ENCODE results near the gene PTTG1IP.

Gene PTTG1IP

GRCh38 chr21:44846485-44847260 is 26.8 kb downstream of the PTTG1IP start:
- Histone ChIP-seq H3K36me3 (ENCODE audit: insufficient read depth, low read length) (peaks cover 31% of the 10 kb centered on the region), H3K4me1 (ENCODE audit: insufficient read depth, low read length) (no peaks in the 10 kb centered on the region), H3K4me3 (ENCODE audit: low read depth in 1 of 2, low read length in 2 of 2) (no peak overlapping the region), H3K27me3 (ENCODE audit: insufficient read depth, low read length, poor library complexity) (no peaks in the 10 kb centered on the region), H3K9me3 (ENCODE audit: insufficient read depth, low read length, severe bottlenecking) (no peaks in the 10 kb centered on the region), H2AFZ (ENCODE audit: low read depth, low read length) (no peak overlapping the region), H4K20me1 (ENCODE audit: insufficient read depth, low read length) (peaks cover 6% of the 10 kb centered on the region; the same call in 1 of the 2 replicates), H3K9ac (ENCODE audit: low read depth, low read length) (no peak overlapping the region), H3K4me2 (ENCODE audit: insufficient read depth, low read length) (no peak overlapping the region), H3K79me2 (ENCODE audit: insufficient read depth, low read length) (no peaks in the 10 kb centered on the region), H3K27ac (ENCODE audit: low read length) (no peak overlapping the region)
- no peak for DNase-seq
- no peak for TF ChIP-seq CTCF (IDR thresholded peaks at IDR 0.05; ENCODE audit: borderline replicate concordance, extremely low read depth, low read length, poor library complexity, severe bottlenecking)
- no peak for TF ChIP-seq EZH2 (IDR thresholded peaks at IDR 0.05; ENCODE audit: borderline replicate concordance, low read depth, low read length, severe bottlenecking)
- ATAC-seq (ENCODE audit: insufficient read depth, low read depth), result 0 out of 3 replicates have a peak, but pooled peaks have one; percentile 22

DNA sequence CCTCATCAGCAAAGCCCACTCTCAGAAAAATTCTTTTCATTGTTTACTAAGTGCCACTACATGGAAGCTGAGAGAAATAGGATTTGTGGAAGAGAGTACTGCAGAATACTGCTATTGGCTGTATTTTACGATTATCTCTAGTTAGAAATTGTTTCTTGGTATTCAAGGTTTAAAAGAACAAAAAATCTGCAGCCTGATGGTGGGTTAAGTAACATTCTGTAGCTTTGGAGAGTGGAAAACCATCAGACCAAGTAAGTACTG is 27.3 kb downstream of the PTTG1IP start:
- DNase-seq (no peak), ATAC-seq (ENCODE audit: insufficient read depth, low read depth) (no peak)
- Histone ChIP-seq H3K27me3 (ENCODE audit: insufficient read depth, low read length, poor library complexity) (no peaks in the 10 kb centered on the region), H3K79me2 (ENCODE audit: insufficient read depth, low read length) (no peaks in the 10 kb centered on the region), H3K4me1 (ENCODE audit: insufficient read depth, low read length) (no peaks in the 10 kb centered on the region), H3K36me3 (ENCODE audit: insufficient read depth, low read length) (peaks cover 26% of the 10 kb centered on the region), H2AFZ (ENCODE audit: low read depth, low read length) (no peak overlapping the region), H3K27ac (ENCODE audit: low read length) (no peak overlapping the region), H3K4me3 (ENCODE audit: low read depth in 1 of 2, low read length in 2 of 2) (no peak overlapping the region), H3K9me3 (ENCODE audit: insufficient read depth, low read length, severe bottlenecking) (no peaks in the 10 kb centered on the region), H3K9ac (ENCODE audit: low read depth, low read length) (no peak overlapping the region), H4K20me1 (ENCODE audit: insufficient read depth, low read length) (peaks cover 6% of the 10 kb centered on the region; the same call in 1 of the 2 replicates), H3K4me2 (ENCODE audit: insufficient read depth, low read length) (no peak overlapping the region)
- no peak for TF ChIP-seq CTCF (IDR thresholded peaks at IDR 0.05; ENCODE audit: borderline replicate concordance, extremely low read depth, low read length, poor library complexity, severe bottlenecking)
- no peak for TF ChIP-seq EZH2 (IDR thresholded peaks at IDR 0.05; ENCODE audit: borderline replicate concordance, low read depth, low read length, severe bottlenecking)

GRCh38 chr21:44845418-44846223 is 27.9 kb downstream of the PTTG1IP start:
- Histone ChIP-seq H3K79me2 (ENCODE audit: insufficient read depth, low read length) (no peaks in the 10 kb centered on the region), H3K4me1 (ENCODE audit: insufficient read depth, low read length) (no peaks in the 10 kb centered on the region), H3K27ac (ENCODE audit: low read length) (no peak overlapping the region), H3K4me3 (ENCODE audit: low read depth in 1 of 2, low read length in 2 of 2) (no peak overlapping the region), H3K9me3 (ENCODE audit: insufficient read depth, low read length, severe bottlenecking) (no peaks in the 10 kb centered on the region), H2AFZ (ENCODE audit: low read depth, low read length) (no peak overlapping the region), H3K36me3 (ENCODE audit: insufficient read depth, low read length) (peaks cover 21% of the 10 kb centered on the region), H3K9ac (ENCODE audit: low read depth, low read length) (no peak overlapping the region), H4K20me1 (ENCODE audit: insufficient read depth, low read length) (peaks cover 6% of the 10 kb centered on the region; the same call in 1 of the 2 replicates), H3K4me2 (ENCODE audit: insufficient read depth, low read length) (no peak overlapping the region), H3K27me3 (ENCODE audit: insufficient read depth, low read length, poor library complexity) (no peaks in the 10 kb centered on the region)
- no peak for TF ChIP-seq EZH2 (IDR thresholded peaks at IDR 0.05; ENCODE audit: borderline replicate concordance, low read depth, low read length, severe bottlenecking)
- TF ChIP-seq CTCF (IDR thresholded peaks at IDR 0.05; ENCODE audit: borderline replicate concordance, extremely low read depth, low read length, poor library complexity, severe bottlenecking), result peak; percentile 17
- ATAC-seq (ENCODE audit: insufficient read depth, low read depth), result peak; percentile 30; the same call in 1 of the 3 replicates
- no peak for DNase-seq
